Measurements from ENCODE around the gene GALNT2. TPM values are rescaled to one million over a fixed set of nuclear protein-coding genes. Genes with fewer than 3 reads are reported as not detected.

GALNT2 gene
- total and polyA plus RNA-seq, 2 experiments from 2014 or later = 96.7 to 143 TPM

DNA sequence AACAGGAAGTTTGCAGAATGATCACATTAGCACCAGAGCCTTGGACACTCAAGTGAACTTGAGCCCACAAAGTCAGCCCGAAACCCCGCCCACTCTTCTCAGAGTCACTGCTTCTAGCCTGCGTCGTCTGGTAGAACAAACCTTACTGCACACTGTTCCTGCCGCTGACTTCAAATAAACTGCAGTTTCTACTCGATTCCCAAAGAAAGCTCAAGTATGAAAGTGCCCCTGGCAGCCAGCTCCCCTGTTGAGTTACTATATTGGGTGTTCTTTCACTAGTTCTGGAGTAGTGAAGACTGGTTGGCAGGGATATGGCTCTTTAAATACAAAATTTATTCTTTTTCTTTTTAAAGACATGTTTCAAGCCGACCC lies 164.7 kb downstream of the GALNT2 start:
- H3K79me2 ChIP-seq = no peaks in the 10 kb centered on the region
- H3K9me3 ChIP-seq (ENCODE audit: low read depth) = no peaks in the 10 kb centered on the region
- H3K4me2 ChIP-seq = peak overlapping the region; percentile 62
- no peaks in the 10 kb centered on the region for H3K36me3 ChIP-seq (replicated peaks; ENCODE audit: insufficient read depth, low read depth)
- no peaks in the 10 kb centered on the region for H3K4me1 ChIP-seq (ENCODE audit: insufficient read depth)
- 60% methylated on average over 7 of the region's 7 CpGs for WGBS (ENCODE audit: low lambda C conversion rate, missing lambda C conversion rate)
- DNase-seq (ENCODE audit: low spot score) = peak; percentile 68
- H2AFZ ChIP-seq = peak overlapping the region; percentile 20
- H3K4me3 ChIP-seq = no peak overlapping the region
- H3K9me2 ChIP-seq (replicated peaks; ENCODE audit: insufficient read depth) = no peaks in the 10 kb centered on the region
- H3K27me3 ChIP-seq = no peaks in the 10 kb centered on the region
- peak overlapping the region; percentile 79 for H3K27ac ChIP-seq
- H4K20me1 ChIP-seq (ENCODE audit: insufficient read depth, poor library complexity, severe bottlenecking) = no peaks in the 10 kb centered on the region
- no peak for TF ChIP-seq EZH2phosphoT487 (IDR thresholded peaks at IDR 0.05; ENCODE audit: low read depth, severe bottlenecking, unreplicated experiment)
- no peak for TF ChIP-seq EZH2 (IDR thresholded peaks at IDR 0.05; ENCODE audit: borderline replicate concordance)
- TF ChIP-seq, protein P1, sequence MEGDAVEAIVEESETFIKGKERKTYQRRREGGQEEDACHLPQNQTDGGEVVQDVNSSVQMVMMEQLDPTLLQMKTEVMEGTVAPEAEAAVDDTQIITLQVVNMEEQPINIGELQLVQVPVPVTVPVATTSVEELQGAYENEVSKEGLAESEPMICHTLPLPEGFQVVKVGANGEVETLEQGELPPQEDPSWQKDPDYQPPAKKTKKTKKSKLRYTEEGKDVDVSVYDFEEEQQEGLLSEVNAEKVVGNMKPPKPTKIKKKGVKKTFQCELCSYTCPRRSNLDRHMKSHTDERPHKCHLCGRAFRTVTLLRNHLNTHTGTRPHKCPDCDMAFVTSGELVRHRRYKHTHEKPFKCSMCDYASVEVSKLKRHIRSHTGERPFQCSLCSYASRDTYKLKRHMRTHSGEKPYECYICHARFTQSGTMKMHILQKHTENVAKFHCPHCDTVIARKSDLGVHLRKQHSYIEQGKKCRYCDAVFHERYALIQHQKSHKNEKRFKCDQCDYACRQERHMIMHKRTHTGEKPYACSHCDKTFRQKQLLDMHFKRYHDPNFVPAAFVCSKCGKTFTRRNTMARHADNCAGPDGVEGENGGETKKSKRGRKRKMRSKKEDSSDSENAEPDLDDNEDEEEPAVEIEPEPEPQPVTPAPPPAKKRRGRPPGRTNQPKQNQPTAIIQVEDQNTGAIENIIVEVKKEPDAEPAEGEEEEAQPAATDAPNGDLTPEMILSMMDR (IDR thresholded peaks at IDR 0.05; ENCODE audit: poor library complexity) = no peak

DNA sequence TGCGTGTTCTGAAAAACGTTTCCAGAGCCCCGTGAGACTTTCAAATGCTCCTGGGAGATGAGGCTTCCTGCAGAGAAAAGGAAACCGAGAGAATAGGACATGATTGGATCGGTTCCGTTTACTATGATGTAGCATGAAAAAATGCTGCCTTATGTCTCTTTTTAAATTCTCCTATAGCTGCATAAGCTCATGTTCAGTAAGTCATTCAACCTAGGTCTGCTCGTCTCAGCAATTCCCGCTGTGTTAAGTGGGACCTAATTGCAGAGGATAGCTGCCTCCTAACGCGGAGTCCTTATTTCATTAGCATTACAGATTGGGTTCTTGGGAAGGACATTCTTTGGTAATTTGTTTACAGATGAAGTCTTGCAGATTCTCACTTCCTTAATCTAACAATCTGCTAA lies 165.3 kb downstream of the GALNT2 start:
- DNase-seq (ENCODE audit: low spot score) = no peak
- Histone ChIP-seq H4K20me1 (ENCODE audit: insufficient read depth, poor library complexity, severe bottlenecking) (no peaks in the 10 kb centered on the region), H3K9me3 (ENCODE audit: low read depth) (no peaks in the 10 kb centered on the region), H3K4me2 (peak overlapping the region; percentile 62), H3K79me2 (no peaks in the 10 kb centered on the region), H3K9me2 (replicated peaks; ENCODE audit: insufficient read depth) (no peaks in the 10 kb centered on the region), H3K36me3 (replicated peaks; ENCODE audit: insufficient read depth, low read depth) (no peaks in the 10 kb centered on the region), H3K4me3 (no peak overlapping the region), H3K4me1 (ENCODE audit: insufficient read depth) (no peaks in the 10 kb centered on the region), H2AFZ (no peak overlapping the region), H3K27ac (peak overlapping the region; percentile 79), H3K27me3 (no peaks in the 10 kb centered on the region)
- 65% methylated on average over 10 of the region's 10 CpGs for WGBS (ENCODE audit: low lambda C conversion rate, missing lambda C conversion rate)
- TF ChIP-seq, protein P1 (IDR thresholded peaks at IDR 0.05; ENCODE audit: poor library complexity) = no peak
- TF ChIP-seq EZH2phosphoT487 (IDR thresholded peaks at IDR 0.05; ENCODE audit: low read depth, severe bottlenecking, unreplicated experiment) = no peak
- no peak for TF ChIP-seq EZH2 (IDR thresholded peaks at IDR 0.05; ENCODE audit: borderline replicate concordance)

DNA sequence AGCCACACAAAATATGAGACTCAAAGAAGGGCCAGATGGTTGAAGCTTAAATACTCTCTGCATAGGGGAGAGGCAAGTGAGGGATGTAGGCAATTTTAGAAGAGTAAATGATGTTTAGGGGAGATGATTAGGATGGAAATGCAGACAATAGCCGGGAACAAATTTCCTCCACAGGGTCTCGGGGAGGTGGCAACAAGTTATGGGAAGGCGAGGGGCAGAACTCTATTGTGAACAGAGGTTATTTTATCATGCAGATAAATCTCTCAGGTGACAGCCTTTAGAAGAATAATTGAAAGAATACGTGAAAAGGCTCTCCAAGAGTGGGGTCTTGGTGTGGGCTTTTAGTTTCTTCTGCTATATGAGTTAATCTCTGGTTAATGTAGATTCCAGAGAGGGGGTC lies 166.7 kb downstream of the GALNT2 start:
- H3K4me2 ChIP-seq = no peak overlapping the region
- no peaks in the 10 kb centered on the region for H4K20me1 ChIP-seq (ENCODE audit: insufficient read depth, poor library complexity, severe bottlenecking)
- H3K36me3 ChIP-seq (replicated peaks; ENCODE audit: insufficient read depth, low read depth) = no peaks in the 10 kb centered on the region
- H2AFZ ChIP-seq = no peak overlapping the region
- WGBS (ENCODE audit: low lambda C conversion rate, missing lambda C conversion rate) = 91% methylated on average over 4 of the region's 4 CpGs
- TF ChIP-seq, protein P1 (IDR thresholded peaks at IDR 0.05; ENCODE audit: poor library complexity) = no peak
- TF ChIP-seq EZH2phosphoT487 (IDR thresholded peaks at IDR 0.05; ENCODE audit: low read depth, severe bottlenecking, unreplicated experiment) (no peak), EZH2 (IDR thresholded peaks at IDR 0.05; ENCODE audit: borderline replicate concordance) (no peak)
- no peaks in the 10 kb centered on the region for H3K79me2 ChIP-seq
- H3K9me2 ChIP-seq (replicated peaks; ENCODE audit: insufficient read depth) = no peaks in the 10 kb centered on the region
- no peaks in the 10 kb centered on the region for H3K9me3 ChIP-seq (ENCODE audit: low read depth)
- H3K27ac ChIP-seq = no peak overlapping the region
- no peaks in the 10 kb centered on the region for H3K27me3 ChIP-seq
- DNase-seq (ENCODE audit: low spot score) = no peak
- H3K4me1 ChIP-seq (ENCODE audit: insufficient read depth) = no peaks in the 10 kb centered on the region
- H3K4me3 ChIP-seq = no peak overlapping the region

- DNase-seq (ENCODE audit: low spot score) = no peak
- H3K4me1 ChIP-seq (ENCODE audit: insufficient read depth) = no peaks in the 10 kb centered on the region
- no peaks in the 10 kb centered on the region for H3K9me2 ChIP-seq (replicated peaks; ENCODE audit: insufficient read depth)
- no peak overlapping the region for H3K4me3 ChIP-seq
- TF ChIP-seq, protein P1 (IDR thresholded peaks at IDR 0.05; ENCODE audit: poor library complexity) = no peak
- TF ChIP-seq EZH2phosphoT487 (IDR thresholded peaks at IDR 0.05; ENCODE audit: low read depth, severe bottlenecking, unreplicated experiment) (no peak), EZH2 (IDR thresholded peaks at IDR 0.05; ENCODE audit: borderline replicate concordance) (no peak)
- no peak overlapping the region for H3K4me2 ChIP-seq
- no peaks in the 10 kb centered on the region for H3K27me3 ChIP-seq
- H3K9me3 ChIP-seq (ENCODE audit: low read depth) = no peaks in the 10 kb centered on the region
- H3K36me3 ChIP-seq (replicated peaks; ENCODE audit: insufficient read depth, low read depth) = no peaks in the 10 kb centered on the region
- H2AFZ ChIP-seq = no peak overlapping the region
- no peaks in the 10 kb centered on the region for H3K79me2 ChIP-seq
- no peaks in the 10 kb centered on the region for H4K20me1 ChIP-seq (ENCODE audit: insufficient read depth, poor library complexity, severe bottlenecking)
- WGBS (ENCODE audit: low lambda C conversion rate, missing lambda C conversion rate) = 84% methylated on average over 7 of the region's 7 CpGs
- no peak overlapping the region for H3K27ac ChIP-seq
These were observed 168.8 kb downstream of the GALNT2 start for GRCh38 chr1:230235876-230236275.
